UCSD-AML1 (cell line): ENCODE data around the gene NUAK1.
"Not testable (repeated sequence)": the region's sequence is repeated elsewhere in the genome, so short reads cannot be mapped to it uniquely, and the experiment has no call there.

Source experiments
- DNase-seq: peaks from one replicate; lab custom pipeline; 2025; ENCODE audit not compliant: unreplicated experiment; lab: John Stamatoyannopoulos, UW

NUAK1 gene

GRCh38 chr12:106147956-106148355 is 9.2 kb upstream of the NUAK1 start:
- no peak for DNase-seq

GRCh38 chr12:106146987-106147386 is 8.2 kb upstream of the NUAK1 start:
- DNase-seq, result no peak

GRCh38 chr12:106145539-106146447 is 7.0 kb upstream of the NUAK1 start:
- no peak for DNase-seq

- DNase-seq, result no peak
Observed at GRCh38 chr12:106144847-106145246, 6.1 kb upstream of the NUAK1 start.

GRCh38 chr12:106142591-106143261 is 4.0 kb upstream of the NUAK1 start:
- no peak for DNase-seq

GRCh38 chr12:106141920-106142319 is 3.2 kb upstream of the NUAK1 start:
- DNase-seq, result not testable (repeated sequence)

- no peak for DNase-seq
Observed at GRCh38 chr12:106141452-106141851, 2.7 kb upstream of the NUAK1 start.

GRCh38 chr12:106141003-106141402 is 2.2 kb upstream of the NUAK1 start:
- DNase-seq, result no peak

- no peak for DNase-seq
Observed at GRCh38 chr12:106140223-106140986, 1.7 kb upstream of the NUAK1 start.

- no peak for DNase-seq
Observed at GRCh38 chr12:106139422-106140171, 843 bp upstream of the NUAK1 start.

GRCh38 chr12:106138357-106138632 is 459 bp downstream of the NUAK1 start:
- DNase-seq, result no peak

- DNase-seq, result no peak
Observed at GRCh38 chr12:106137530-106138356, 1.0 kb downstream of the NUAK1 start.

- DNase-seq, result peak; percentile 71
Observed at GRCh38 chr12:106136263-106136662, 2.5 kb downstream of the NUAK1 start.

- no peak for DNase-seq
Observed at GRCh38 chr12:106135781-106136180, 3.0 kb downstream of the NUAK1 start.

GRCh38 chr12:106135075-106135474 is 3.7 kb downstream of the NUAK1 start:
- no peak for DNase-seq

GRCh38 chr12:106134294-106134949 is 4.3 kb downstream of the NUAK1 start:
- no peak for DNase-seq

GRCh38 chr12:106133136-106134087 is 5.3 kb downstream of the NUAK1 start:
- DNase-seq, result no peak
